Spleen (tissue), 11 donors: ENCODE measurements around the gene SP100. TPM values are rescaled to one million over a fixed set of nuclear protein-coding genes. Genes with fewer than 3 reads are reported as not detected.
"Not testable (repeated sequence)": the region's sequence is repeated elsewhere in the genome, so short reads cannot be mapped to it uniquely, and the experiment has no call there.

ENCODE experiments used
- DNase-seq: peaks from one replicate; pipeline ENCODE4 v3.0.0-alpha.2; 2020
- H3K27ac ChIP-seq, 8 donors: fragments of 200-600 bp; sonication (generic) in 7 of 8; 1 replicate in 4 of 8; 2 replicates in 4 of 8; pipeline versions ENCODE4 v1.5.0 to v1.8.0; 2016 to 2021; ENCODE audit warnings: inconsistent platforms in 4 of 8, mild to moderate bottlenecking in 4 of 8, moderate library complexity in 1 of 8
- H3K27me3 ChIP-seq, 7 donors: fragments of 200-600 bp; sonication (generic) in 6 of 7; replicated peaks in 1 of 7; 1 replicate in 4 of 7; 2 replicates in 3 of 7; pipeline versions ENCODE4 v1.5.0 to v1.8.0; 2016 to 2021; ENCODE audit warnings: inconsistent platforms in 3 of 7, mild to moderate bottlenecking in 1 of 7
- H3K36me3 ChIP-seq, 6 donors: fragments of 200-600 bp; sonication (generic) in 5 of 6; 1 replicate in 4 of 6; 2 replicates in 2 of 6; pipeline versions ENCODE4 v1.5.0 to v1.8.0; 2016 to 2021; ENCODE audit warnings: inconsistent platforms in 2 of 6
- H3K4me1 ChIP-seq, 6 donors: fragments of 200-600 bp; sonication (generic) in 5 of 6; 1 replicate in 3 of 6; 2 replicates in 3 of 6; pipeline versions ENCODE4 v1.5.0 to v1.8.0; 2016 to 2021; ENCODE audit warnings: inconsistent platforms in 3 of 6
- H3K4me3 ChIP-seq, 8 donors: fragments of 200-600 bp; sonication (generic) in 7 of 8; 1 replicate in 4 of 8; 2 replicates in 4 of 8; pipeline versions ENCODE4 v1.5.0 to v1.8.0; 2016 to 2021; ENCODE audit warnings: inconsistent platforms in 4 of 8, mild to moderate bottlenecking in 4 of 8, moderate library complexity in 2 of 8
- H3K9me3 ChIP-seq, 8 donors: fragments of 200-600 bp; sonication (generic) in 7 of 8; 1 replicate in 4 of 8; 2 replicates in 4 of 8; pipeline versions ENCODE4 v1.5.0 to v1.8.0; 2016 to 2021; ENCODE audit warnings: inconsistent platforms in 4 of 8
- POLR2A ChIP-seq, 3 donors: fragments of 450-650 bp; IDR thresholded peaks; one replicate each; pipeline ENCODE4 v1.5.1; 2017; ENCODE audit warnings: antibody characterized with exemption in 3 of 3, mild to moderate bottlenecking in 1 of 3
- POLR2AphosphoS5 ChIP-seq, 3 donors: sonication (generic); formaldehyde crosslinking; IDR thresholded peaks; one replicate each; pipeline ENCODE4 v1.5.1; 2017; ENCODE audit warnings: antibody characterized with exemption in 3 of 3
- WGBS, 5 donors: extraction: QIAGEN DNeasy Blood & Tissue Kit in 3 of 5; methylation state at CpG; one replicate each; pipeline versions ENCODE4 v1.1.5 to v1.1.7; 2013 to 2018; 5-methylcytosine and 5-hydroxymethylcytosine counted together
- intact Hi-C: fragments of 100-400 bp; cut with DNase I; formaldehyde crosslinking; loops from one replicate; pipeline ENCODE4 v1.15.0; 2023; ENCODE audit warnings: low total_unique reads
- polyA plus RNA-seq, 3 donors: library from polyadenylated mRNA; stranded (reverse); fragments of 200-250 nt; gene quantifications; one replicate each; pipeline ENCODE4 v1.2.1, GENCODE V29; 2013
- total RNA-seq, 7 donors: library from RNA; depleted of rRNA in 3 of 7; stranded (reverse); fragments of >200 nt in 3 of 7; fragmentation: NEBNext Ultra II Directional in 4 of 7; extraction: Animal tissue kit (Norgen Biotek cat#: 25700) in 4 of 7; gene quantifications; one replicate each; pipeline versions ENCODE4 v1.1.0 to v1.2.1, GENCODE V29; 2016 to 2021
- TF ChIP-seq, protein P1 (sequence below), 11 experiments: fragments of 200-600 bp in 7 of 11; fragments of 450-650 bp in 4 of 11; sonication (generic) in 4 of 11; IDR thresholded peaks in 8 of 11; conservative IDR thresholded peaks in 3 of 11; 1 replicate in 7 of 11; 2 replicates in 4 of 11; pipeline versions ENCODE4 v1.4.0 to v1.8.0; 2016 to 2021; ENCODE audit warnings: antibody characterized with exemption in 11 of 11, inconsistent platforms in 4 of 11, mild to moderate bottlenecking in 1 of 11
- donor health status: healthy with polysubstance abuse.
- donor health status: DM: no; HTN: no; CAD: no; lungs with moderate emphysema.
- donor health status: DM: no; HTN: no; CAD: no.
- donor health status: Bipolar disorder and iron deficiency.
- donor health status: healthy.
- donor health status: DM: no; HTN: no; CAD: no.
- donor health status: DM: yes; HTN: yes; CAD: no.

Gene SP100
- total and polyA plus RNA-seq, 10 donors: 97.5 to 327 (median 260) TPM

- Histone ChIP-seq H3K27ac (no peak overlapping the region), H3K27me3 (no peaks in the 10 kb centered on the region), H3K4me3 (no peak overlapping the region), H3K9me3 (peaks cover 0 to 18% (median 13%) of the 10 kb centered on the region in 8 donors), H3K4me1 (no peaks in the 10 kb centered on the region), H3K36me3 (peaks cover 4 to 100% (median 78%) of the 10 kb centered on the region in 6 donors)
- 94 to 98% (median 96%) methylated on average over 2 of the region's 2 CpGs for whole genome bisulfite sequencing, 5 donors
- no peak for DNase-seq
- no peak for TF ChIP-seq POLR2AphosphoS5 (IDR thresholded peaks at IDR 0.05)
- TF ChIP-seq, protein P1, sequence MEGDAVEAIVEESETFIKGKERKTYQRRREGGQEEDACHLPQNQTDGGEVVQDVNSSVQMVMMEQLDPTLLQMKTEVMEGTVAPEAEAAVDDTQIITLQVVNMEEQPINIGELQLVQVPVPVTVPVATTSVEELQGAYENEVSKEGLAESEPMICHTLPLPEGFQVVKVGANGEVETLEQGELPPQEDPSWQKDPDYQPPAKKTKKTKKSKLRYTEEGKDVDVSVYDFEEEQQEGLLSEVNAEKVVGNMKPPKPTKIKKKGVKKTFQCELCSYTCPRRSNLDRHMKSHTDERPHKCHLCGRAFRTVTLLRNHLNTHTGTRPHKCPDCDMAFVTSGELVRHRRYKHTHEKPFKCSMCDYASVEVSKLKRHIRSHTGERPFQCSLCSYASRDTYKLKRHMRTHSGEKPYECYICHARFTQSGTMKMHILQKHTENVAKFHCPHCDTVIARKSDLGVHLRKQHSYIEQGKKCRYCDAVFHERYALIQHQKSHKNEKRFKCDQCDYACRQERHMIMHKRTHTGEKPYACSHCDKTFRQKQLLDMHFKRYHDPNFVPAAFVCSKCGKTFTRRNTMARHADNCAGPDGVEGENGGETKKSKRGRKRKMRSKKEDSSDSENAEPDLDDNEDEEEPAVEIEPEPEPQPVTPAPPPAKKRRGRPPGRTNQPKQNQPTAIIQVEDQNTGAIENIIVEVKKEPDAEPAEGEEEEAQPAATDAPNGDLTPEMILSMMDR (IDR thresholded peaks at IDR 0.05 in 8 of 11, conservative IDR thresholded peaks at IDR 0.05 in 3 of 11): no peak
- TF ChIP-seq POLR2A (IDR thresholded peaks at IDR 0.05): no peak
- intact Hi-C loops: no loop called here
Observed at GRCh38 chr2:230394301-230394700, 21.7 kb upstream of the SP100 start.

GRCh38 chr2:230398698-230399097, 17.3 kb upstream of the SP100 start:
- 93 to 98% (median 95%) methylated on average over 5 to 6 of the region's 6 CpGs for WGBS, 5 donors
- H3K36me3 ChIP-seq: peaks cover 0 to 91% (median 63%) of the 10 kb centered on the region in 6 donors
- intact Hi-C loops: not testable (repeated sequence)

DNA sequence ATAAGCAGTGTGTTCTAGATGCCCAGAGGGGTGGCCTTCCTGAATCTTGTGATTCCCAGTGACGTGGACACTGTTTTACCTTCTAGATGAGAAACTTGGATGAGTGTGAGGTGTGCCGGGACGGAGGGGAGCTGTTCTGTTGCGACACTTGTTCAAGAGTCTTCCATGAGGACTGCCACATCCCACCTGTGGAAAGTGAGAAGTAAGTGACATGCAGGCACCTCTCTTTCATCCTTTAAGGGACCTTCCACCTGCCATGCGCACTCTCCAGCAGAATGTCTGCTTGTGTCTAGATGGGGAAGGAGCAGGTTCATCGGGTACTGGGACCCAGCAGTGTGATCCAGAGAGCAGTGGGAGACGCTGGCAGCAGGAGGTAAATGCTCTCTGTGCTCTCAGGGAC, 16.0 kb upstream of the SP100 start:
- intact Hi-C loops: no loop called here
- Histone ChIP-seq H3K4me1 (no peaks in the 10 kb centered on the region), H3K9me3 (peaks cover 0 to 16% (median 13%) of the 10 kb centered on the region in 8 donors), H3K36me3 (peaks cover 0 to 91% (median 56%) of the 10 kb centered on the region in 6 donors), H3K27ac (no peak overlapping the region), H3K27me3 (no peaks in the 10 kb centered on the region), H3K4me3 (no peak overlapping the region)
- DNase-seq: no peak
- TF ChIP-seq POLR2AphosphoS5 (IDR thresholded peaks at IDR 0.05): no peak
- TF ChIP-seq, protein P1 (IDR thresholded peaks at IDR 0.05 in 8 of 11, conservative IDR thresholded peaks at IDR 0.05 in 3 of 11): no peak
- no peak for TF ChIP-seq POLR2A (IDR thresholded peaks at IDR 0.05)
- 89 to 97% (median 90%) methylated on average over 7 of the region's 7 CpGs for WGBS, 5 donors

More at GRCh38 chr2:230398698-230399097, 17.3 kb upstream of the SP100 start:
- not testable (repeated sequence) for DNase-seq, H3K27me3 ChIP-seq, H3K4me1 ChIP-seq, H3K27ac ChIP-seq, H3K4me3 ChIP-seq
- peaks cover 0 to 18% (median 13%) of the 10 kb centered on the region in 8 donors for H3K9me3 ChIP-seq

GRCh38 chr2:230400454-230400853, 15.5 kb upstream of the SP100 start:
- peaks cover 0 to 91% (median 58%) of the 10 kb centered on the region in 6 donors for H3K36me3 ChIP-seq
- intact Hi-C loops: no loop called here
- no peak for DNase-seq
- 60 to 82% (median 73%) methylated on average over 5 of the region's 5 CpGs for WGBS, 5 donors
- H3K4me3 ChIP-seq: no peak overlapping the region
- H3K27me3 ChIP-seq: no peaks in the 10 kb centered on the region
- H3K27ac ChIP-seq: no peak overlapping the region
- H3K4me1 ChIP-seq: no peaks in the 10 kb centered on the region
- peaks cover 0 to 13% (median 9%) of the 10 kb centered on the region in 8 donors for H3K9me3 ChIP-seq
- TF ChIP-seq POLR2A (IDR thresholded peaks at IDR 0.05): no peak
- TF ChIP-seq, protein P1 (IDR thresholded peaks at IDR 0.05 in 8 of 11, conservative IDR thresholded peaks at IDR 0.05 in 3 of 11): no peak
- no peak for TF ChIP-seq POLR2AphosphoS5 (IDR thresholded peaks at IDR 0.05)

DNA sequence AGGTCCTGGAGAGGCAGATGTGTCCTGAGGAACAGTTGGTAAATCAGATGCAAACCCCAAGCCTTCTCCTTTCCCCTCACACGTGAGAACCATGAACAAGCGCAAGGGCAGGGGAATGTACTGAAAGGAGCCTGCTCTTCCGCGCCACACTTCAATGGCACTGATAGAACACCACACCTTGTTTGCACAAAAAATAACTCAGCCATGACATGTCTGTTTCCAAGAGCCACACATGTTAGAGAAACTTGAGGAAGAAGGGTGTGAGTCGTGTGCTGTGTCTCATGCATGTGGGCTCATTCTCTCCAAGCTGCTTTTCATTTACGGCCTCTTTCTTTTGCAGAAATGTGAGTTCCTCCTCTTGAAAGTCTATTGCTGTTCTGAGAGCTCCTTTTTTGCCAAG, 15.0 kb upstream of the SP100 start:
- H3K4me1 ChIP-seq, H3K4me3 ChIP-seq, H3K9me3 ChIP-seq, DNase-seq, H3K27me3 ChIP-seq, H3K27ac ChIP-seq, intact Hi-C loops: not testable (repeated sequence)
- H3K36me3 ChIP-seq: peaks cover 0 to 91% (median 55%) of the 10 kb centered on the region in 6 donors
- WGBS, 5 donors: 87 to 95% (median 92%) methylated on average over 2 to 3 of the region's 6 CpGs
